Activated T-helper 1 cell treated with Interleukin-2 at 50 U/mL for 16 hours (primary cell): ENCODE measurements around the gene FSTL1.

Experiments used
- DNase-seq: peaks from one replicate; pipeline ENCODE4 v3.0.0-alpha.2; 2020; ENCODE audit warnings: low read depth

The FSTL1 gene

GRCh38 chr3:120468635-120469295 is 18.0 kb upstream of the FSTL1 start:
- no peak for DNase-seq

- no peak for DNase-seq
These were observed 11.7 kb upstream of the FSTL1 start for GRCh38 chr3:120462409-120462959.

- DNase-seq, result no peak
These were observed 10.6 kb upstream of the FSTL1 start for GRCh38 chr3:120461416-120461815.

- no peak for DNase-seq
These were observed 10.1 kb upstream of the FSTL1 start for GRCh38 chr3:120460862-120461261.

GRCh38 chr3:120460181-120460790 is 9.5 kb upstream of the FSTL1 start:
- DNase-seq, result no peak

- no peak for DNase-seq
These were observed 8.4 kb upstream of the FSTL1 start for GRCh38 chr3:120459196-120459595.

- no peak for DNase-seq
These were observed 7.0 kb upstream of the FSTL1 start for GRCh38 chr3:120457827-120458226.

- no peak for DNase-seq
These were observed 3.4 kb upstream of the FSTL1 start for GRCh38 chr3:120454076-120454689.

GRCh38 chr3:120452816-120453215 is 2.0 kb upstream of the FSTL1 start:
- no peak for DNase-seq

- no peak for DNase-seq
These were observed 1.0 kb upstream of the FSTL1 start for GRCh38 chr3:120451806-120452205.

- DNase-seq, result no peak
These were observed 525 bp upstream of the FSTL1 start for GRCh38 chr3:120451272-120451761.

- DNase-seq, result no peak
These were observed 842 bp downstream of the FSTL1 start for GRCh38 chr3:120449701-120450599.

GRCh38 chr3:120449251-120449650 is 1.5 kb downstream of the FSTL1 start:
- no peak for DNase-seq

GRCh38 chr3:120448756-120449155 is 2.0 kb downstream of the FSTL1 start:
- DNase-seq, result no peak

- no peak for DNase-seq
These were observed 3.7 kb downstream of the FSTL1 start for GRCh38 chr3:120446891-120447668.

- no peak for DNase-seq
These were observed 5.1 kb downstream of the FSTL1 start for GRCh38 chr3:120445654-120446053.

- DNase-seq, result no peak
These were observed 7.1 kb downstream of the FSTL1 start for GRCh38 chr3:120443626-120444123.

GRCh38 chr3:120442975-120443517 is 7.7 kb downstream of the FSTL1 start:
- DNase-seq, result no peak

GRCh38 chr3:120441776-120442175 is 9.0 kb downstream of the FSTL1 start:
- no peak for DNase-seq

GRCh38 chr3:120440762-120441161 is 10.0 kb downstream of the FSTL1 start:
- no peak for DNase-seq
